H1 (cell line): ENCODE results near the gene ASTN2. TPM values are rescaled to one million over a fixed set of nuclear protein-coding genes. Genes with fewer than 3 reads are reported as not detected.
A peak's percentile ranks its signal among the peaks of the same experiment; 100 is the strongest.

ENCODE experiments used
- CTCF ChIA-PET: fragments of 300-600 bp; sonication (Branson Sonifier 250); formaldehyde crosslinking; loops from one replicate; lab custom pipeline; 2021; ENCODE audit not compliant: partially characterized antibody; lab: Charles Lee
- POLR2A ChIA-PET: fragments of 300-600 bp; sonication (Branson Sonifier 250); formaldehyde crosslinking; loops from one replicate; lab custom pipeline; 2021; ENCODE audit warnings: inconsistent platforms; ENCODE audit not compliant: partially characterized antibody; lab: Charles Lee
- DNase-seq, 2 experiments: peaks; one replicate each; pipeline versions ENCODE4 v3.0.0 to v3.0.0-alpha.2; 2010 to 2022; ENCODE audit warnings: low spot score in 2 of 2, low read depth in 1 of 2, mixed read lengths in 1 of 2
- FAIRE-seq: peaks from 2 replicates; lab custom pipeline; 2011; peaks lifted over from hg19 to GRCh38; lab: Jason Lieb, UNC
- H2AFZ ChIP-seq: 2 replicates; pipeline ENCODE4 v1.8.1; 2012; ENCODE audit warnings: low read length, inconsistent platforms
- H2AK5ac ChIP-seq: 2 replicates; pipeline ENCODE4 v1.6.1; 2013; ENCODE audit warnings: low read depth, low read length
- H2BK120ac ChIP-seq: replicated peaks from 2 replicates; pipeline ENCODE3; 2013; ENCODE audit warnings: low read depth, low read length, inconsistent platforms
- H2BK12ac ChIP-seq: 2 replicates; pipeline ENCODE4 v1.6.1; 2013; ENCODE audit warnings: low read depth, low read length
- H2BK15ac ChIP-seq: 2 replicates; pipeline ENCODE4 v1.6.1; 2013; ENCODE audit warnings: low read length
- H2BK20ac ChIP-seq: 2 replicates; pipeline ENCODE4 v1.6.1; 2013; ENCODE audit warnings: low read length
- H2BK5ac ChIP-seq: 2 replicates; pipeline ENCODE4 v1.6.1; 2013; ENCODE audit warnings: low read depth, low read length
- H3K14ac ChIP-seq: 2 replicates; pipeline ENCODE4 v1.6.1; 2013; ENCODE audit warnings: inconsistent platforms; ENCODE audit not compliant: insufficient read length
- H3K18ac ChIP-seq: 2 replicates; pipeline ENCODE4 v1.6.1; 2013; ENCODE audit warnings: low read length; ENCODE audit errors: extremely low read depth
- H3K23ac ChIP-seq: 2 replicates; pipeline ENCODE4 v1.6.1; 2013; ENCODE audit warnings: inconsistent platforms; ENCODE audit not compliant: insufficient read length
- H3K23me2 ChIP-seq: 2 replicates; pipeline ENCODE4 v1.6.1; 2013; ENCODE audit warnings: low read depth, low read length
- H3K27ac ChIP-seq: 2 replicates; pipeline ENCODE4 v1.6.1; 2011; ENCODE audit warnings: low read depth, low read length, inconsistent platforms
- H3K27me3 ChIP-seq, 4 experiments: replicated peaks in 1 of 4; 1 replicate in 1 of 4; 2 replicates in 3 of 4; pipeline versions ENCODE4 v1.6.1 to v1.8.1; 2011 to 2013; ENCODE audit warnings: low read length in 3 of 4, mild to moderate bottlenecking in 3 of 4, inconsistent platforms in 2 of 4, mixed read lengths in 2 of 4, moderate library complexity in 1 of 4; ENCODE audit not compliant: control insufficient read depth in 3 of 4, insufficient read depth in 3 of 4; ENCODE audit errors: extremely low read depth in 1 of 4
- H3K36me3 ChIP-seq, 4 experiments: 2 replicates each; pipeline versions ENCODE4 v1.6.1 to v1.8.1; 2011 to 2013; ENCODE audit warnings: mild to moderate bottlenecking in 4 of 4, low read length in 3 of 4, moderate library complexity in 2 of 4, control low read depth in 1 of 4, inconsistent platforms in 1 of 4; ENCODE audit not compliant: insufficient read depth in 4 of 4, control insufficient read depth in 2 of 4
- H3K4ac ChIP-seq: replicated peaks from 2 replicates; pipeline ENCODE3; 2013; ENCODE audit warnings: low read length, low read depth, mixed read lengths, inconsistent platforms; ENCODE audit not compliant: insufficient read length
- H3K4me1 ChIP-seq, 4 experiments: replicated peaks in 1 of 4; 1 replicate in 1 of 4; 2 replicates in 3 of 4; pipeline versions ENCODE4 v1.6.1 to v1.8.1; 2011 to 2013; ENCODE audit warnings: low read length in 3 of 4, inconsistent platforms in 2 of 4, mixed read lengths in 1 of 4; ENCODE audit not compliant: insufficient read depth in 4 of 4, control insufficient read depth in 3 of 4
- H3K4me2 ChIP-seq, 2 experiments: 2 replicates each; pipeline versions ENCODE4 v1.6.1 to v1.8.1; 2011 to 2013; ENCODE audit warnings: low read depth in 2 of 2, low read length in 2 of 2, control low read depth in 1 of 2, inconsistent platforms in 1 of 2, mild to moderate bottlenecking in 1 of 2; ENCODE audit not compliant: insufficient read depth in 1 of 2
- H3K4me3 ChIP-seq, 4 experiments: fragments of 200-600, 300-600 bp in 1 of 4; sonication (generic), shearing (Covaris generic), sonication (Bioruptor Twin) in 1 of 4; 2 replicates each; pipeline versions ENCODE4 v1.5.1 to v1.8.1; 2011 to 2016; ENCODE audit warnings: low read length in 4 of 4, low read depth in 3 of 4, control low read depth in 2 of 4, inconsistent platforms in 2 of 4, mild to moderate bottlenecking in 2 of 4, mixed read lengths in 1 of 4, moderate library complexity in 1 of 4; ENCODE audit not compliant: insufficient read depth in 2 of 4; ENCODE audit errors: extremely low read depth in 1 of 4
- H3K56ac ChIP-seq: replicated peaks from 2 replicates; pipeline ENCODE3; 2013; ENCODE audit warnings: low read depth, mild to moderate bottlenecking, mixed read lengths, low read length, inconsistent platforms; ENCODE audit not compliant: insufficient read length
- H3K79me1 ChIP-seq: 2 replicates; pipeline ENCODE4 v1.6.1; 2013; ENCODE audit warnings: low read depth, low read length, control low read depth
- H3K79me2 ChIP-seq, 2 experiments: 2 replicates each; pipeline versions ENCODE4 v1.6.1 to v1.8.1; 2012 to 2013; ENCODE audit warnings: low read length in 2 of 2, mild to moderate bottlenecking in 2 of 2, inconsistent platforms in 1 of 2; ENCODE audit not compliant: insufficient read depth in 2 of 2, control insufficient read depth in 1 of 2
- H3K9ac ChIP-seq, 4 experiments: replicated peaks in 1 of 4; 1 replicate in 1 of 4; 2 replicates in 3 of 4; pipeline versions ENCODE4 v1.6.1 to v1.8.1; 2011 to 2013; ENCODE audit warnings: low read depth in 3 of 4, low read length in 3 of 4, control low read depth in 2 of 4, mild to moderate bottlenecking in 2 of 4, moderate library complexity in 2 of 4, inconsistent platforms in 1 of 4; ENCODE audit errors: extremely low read depth in 1 of 4
- H3K9me3 ChIP-seq, 2 experiments: 2 replicates each; pipeline versions ENCODE4 v1.6.1 to v1.8.1; 2012 to 2013; ENCODE audit warnings: mild to moderate bottlenecking in 2 of 2, moderate library complexity in 2 of 2, control low read depth in 1 of 2, inconsistent platforms in 1 of 2, low read depth in 1 of 2, low read length in 1 of 2, mixed read lengths in 1 of 2; ENCODE audit not compliant: insufficient read depth in 2 of 2
- H4K20me1 ChIP-seq, 2 experiments: replicated peaks in 1 of 2; 2 replicates each; pipeline versions ENCODE3 to v1.8.1; 2011 to 2013; ENCODE audit warnings: inconsistent platforms in 2 of 2, low read length in 2 of 2, mild to moderate bottlenecking in 1 of 2; ENCODE audit not compliant: insufficient read depth in 2 of 2, control insufficient read depth in 1 of 2
- H4K5ac ChIP-seq: 2 replicates; pipeline ENCODE4 v1.6.1; 2013; ENCODE audit warnings: low read length, low read depth, mixed read lengths, inconsistent platforms; ENCODE audit not compliant: insufficient read length
- H4K8ac ChIP-seq: 2 replicates; pipeline ENCODE4 v1.8.0; 2013; ENCODE audit warnings: mild to moderate bottlenecking, moderate library complexity, low read length, inconsistent platforms; ENCODE audit not compliant: insufficient read depth; ENCODE audit errors: extremely low read depth
- H4K91ac ChIP-seq: replicated peaks from 2 replicates; pipeline ENCODE3; 2013; ENCODE audit warnings: low read length, mixed read lengths, inconsistent platforms; ENCODE audit not compliant: insufficient read length
- ASH2L ChIP-seq: fragments of 200-600, 300-600 bp; sonication (generic); IDR thresholded peaks from one replicate; pipeline ENCODE4 v1.7.1; 2017; ENCODE audit warnings: low read length
- EGR1 ChIP-seq: IDR thresholded peaks from 2 replicates; pipeline ENCODE4 v1.6.1; 2011; ENCODE audit warnings: low read depth, low read length, borderline replicate concordance
- KDM1A ChIP-seq: fragments of 200-600, 300-600 bp; sonication (generic); IDR thresholded peaks from 2 replicates; pipeline ENCODE4 v1.7.1; 2016; ENCODE audit warnings: mild to moderate bottlenecking, low read length, borderline replicate concordance
- WGBS, 2 experiments: shearing (Covaris generic) in 1 of 2; methylation state at CpG; one replicate each; pipeline versions ENCODE4 v1.1.6 to v1.1.7; 2013 to 2015; ENCODE audit warnings: low lambda C conversion rate in 2 of 2, mixed read lengths in 2 of 2, inconsistent platforms in 1 of 2, low coverage in 1 of 2, missing lambda C conversion rate in 1 of 2; ENCODE audit not compliant: insufficient replicate concordance in 2 of 2, insufficient coverage in 1 of 2, insufficient read length in 1 of 2; ENCODE audit errors: extremely low coverage in 1 of 2, missing lambda C conversion rate in 1 of 2; 5-methylcytosine and 5-hydroxymethylcytosine counted together
- polyA plus RNA-seq, 7 experiments: library from polyadenylated mRNA; depleted of rRNA in 3 of 7; stranded (reverse) in 5 of 7; unstranded in 2 of 7; fragments of >200 nt in 5 of 7; fragments of 200-250 nt in 2 of 7; gene quantifications; 1 replicate in 5 of 7; 2 replicates in 1 of 7; 4 replicates in 1 of 7; pipeline versions ENCODE4 v1.2.1 to v1.2.3, GENCODE V29; 2011 to 2013; ENCODE audit warnings: missing spikeins in 2 of 7, mixed read lengths in 2 of 7
- total RNA-seq: library from RNA; stranded (reverse); fragmentation: NEBNext Ultra II Directional; extraction: Animal tissue kit (Norgen Biotek cat#: 25700); gene quantifications from 2 replicates; pipeline ENCODE4 v1.2.1, GENCODE V29; 2021

Gene ASTN2
- total and polyA plus RNA-seq, 2 of the 8 experiments (the other 6 are each of a cell fraction or from before 2014, with no cell fraction given), result 8.2 to 13.7 TPM

DNA sequence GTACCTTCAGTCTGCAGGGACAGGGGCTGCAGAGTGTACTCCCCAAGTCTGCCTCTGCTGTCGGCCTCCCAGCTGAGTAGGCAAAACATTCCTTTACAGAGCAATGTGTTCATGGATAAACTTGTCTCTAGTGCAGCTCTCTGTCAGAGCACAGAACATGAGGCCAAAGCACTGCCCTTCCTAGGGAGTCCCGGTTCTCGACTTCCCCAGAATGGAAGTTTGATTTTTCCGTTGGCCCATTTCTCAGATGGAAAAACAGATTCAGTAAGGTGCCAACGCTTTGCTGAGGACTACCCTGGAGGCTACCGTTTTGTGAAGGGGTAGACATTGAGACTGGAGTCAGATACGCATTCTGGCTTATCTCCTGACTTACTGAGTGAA is 728.2 kb downstream of the ASTN2 start:
- Histone ChIP-seq H3K23ac (no peak overlapping the region), H3K4me2 (peak overlapping the region; percentile 73 to 96), H2BK15ac (no peak overlapping the region), H3K79me1 (no peaks in the 10 kb centered on the region; the same call in 1 of the 2 replicates), H2BK12ac (peak overlapping the region; percentile 97; the same call in 1 of the 2 replicates), H3K18ac (peak overlapping the region; percentile 98), H3K36me3 (no peaks in the 10 kb centered on the region; a peak in 1 of 8 replicates), H3K9me3 (no peaks in the 10 kb centered on the region), H2BK20ac (no peak overlapping the region), H4K8ac (peak overlapping the region; percentile 84; the same call in 1 of the 2 replicates), H4K91ac (peak overlapping the region; percentile 37), H3K14ac (no peak overlapping the region), H3K27me3 (no peaks in the 10 kb centered on the region; a peak in 2 of 7 replicates), H2BK120ac (no peak overlapping the region), H2AFZ (peak overlapping the region; percentile 94; the same call in 1 of the 2 replicates), H2BK5ac (peak overlapping the region; percentile 75; the same call in 1 of the 2 replicates), H3K27ac (no peak overlapping the region; the same call in 1 of the 2 replicates), H3K79me2 (peaks cover 0 to 21% of the 10 kb centered on the region in 2 experiments; a peak in 2 of 4 replicates), H4K20me1 (peaks cover 1 to 2% of the 10 kb centered on the region in 2 experiments), H3K56ac (peak overlapping the region; percentile 90), H3K4me3 (peak overlapping the region; percentile 55 to 89 (median 62)), H3K9ac (peak overlapping the region in 3 of 4 experiments; percentile 35 to 78 (median 49); a peak in 4 of 7 replicates), H3K4me1 (peaks cover 0 to 9% (median 1%) of the 10 kb centered on the region in 4 experiments; a peak in 5 of 7 replicates), H2AK5ac (no peak overlapping the region), H3K4ac (no peak overlapping the region), H3K23me2 (peaks cover 12% of the 10 kb centered on the region), H4K5ac (peak overlapping the region; percentile 52)
- ChIA-PET CTCF (interaction anchor here (0.9 to 1.2 kb wide), 2 partner anchors 14 to 48 kb away, joined by 3 read pairs; no protein-coding TSS in a partner anchor), POLR2A (interaction anchor here (0.7 to 1.5 kb wide), 5 partner anchors 10 to 213 kb away, joined by 3 to 8 read pairs (median 3); no protein-coding TSS in a partner anchor)
- TF ChIP-seq KDM1A (peak; percentile 97), EGR1 (no peak), ASH2L (peak; percentile 72)
- FAIRE-seq (no peak), DNase-seq (no peak)
- WGBS, 2 experiments, result 36% methylated on average over 7 of the region's 7 CpGs; no CpG with 5 or more reads in 1 of the 2 experiments
